Renal cortex interstitium (tissue), 15 donors: ENCODE results near the gene FAM171A1. TPM values are rescaled to one million over a fixed set of nuclear protein-coding genes. Genes with fewer than 3 reads are reported as not detected.
A peak's percentile ranks its signal among the peaks of the same experiment; 100 is the strongest.
"Not testable (repeated sequence)": the region's sequence is repeated elsewhere in the genome, so short reads cannot be mapped to it uniquely, and the experiment has no call there.

Experiments used
- DNase-seq, 11 donors: peaks; one replicate each; pipeline ENCODE4 v3.0.0-alpha.2; 2013; ENCODE audit warnings: low read depth in 9 of 11, low spot score in 4 of 11; ENCODE audit errors: extremely low read depth in 1 of 11
- long read RNA-seq, 16 experiments: transcript quantifications; one replicate each; lab custom pipeline, GENCODE V29; 2026
- polyA plus RNA-seq, 3 donors: library from polyadenylated mRNA; unstranded; fragments of 120-200 nt; gene quantifications; one replicate each; pipeline ENCODE4 v1.2.1, GENCODE V29; 2013; ENCODE audit not compliant: insufficient read length in 3 of 3

Gene FAM171A1
- 10 to 100 TPM; 83.2 to 93.3 (median 85.0) TPM for polyA plus RNA-seq
- long read RNA-seq, donor 1, transcript FAM171A1-201 (8 exons, 3,952 nt) = major isoform, 10 of 10 reads
- long read RNA-seq, donor 1, partial matches to known transcripts = 0 of 10 reads
- long read RNA-seq, donor 1, other reads (novel, unspliced or antisense) = 0 of 10 reads
- long read RNA-seq, donor 2, transcript FAM171A1-201 (8 exons, 3,952 nt) = major isoform, 11 of 11 reads
- long read RNA-seq, donor 2, partial matches to known transcripts = 0 of 11 reads
- long read RNA-seq, donor 2, other reads (novel, unspliced or antisense) = 0 of 11 reads
- long read RNA-seq, donor 3, transcript FAM171A1-201 (8 exons, 3,952 nt) = major isoform, 27 of 58 reads
- long read RNA-seq, donor 3, partial matches to known transcripts = 19 of 58 reads
- long read RNA-seq, donor 3, other reads (novel, unspliced or antisense) = 12 of 58 reads
- long read RNA-seq, donor 4, transcript FAM171A1-201 (8 exons, 3,952 nt) = major isoform, 11 of 18 reads
- long read RNA-seq, donor 4, partial matches to known transcripts = 7 of 18 reads
- long read RNA-seq, donor 4, other reads (novel, unspliced or antisense) = 0 of 18 reads
- long read RNA-seq, donor 5 = 0 reads
- long read RNA-seq, donor 6, transcript FAM171A1-201 (8 exons, 3,952 nt) = major isoform, 15 of 15 reads
- long read RNA-seq, donor 6, partial matches to known transcripts = 0 of 15 reads
- long read RNA-seq, donor 6, other reads (novel, unspliced or antisense) = 0 of 15 reads
- long read RNA-seq, donor 7, transcript FAM171A1-201 (8 exons, 3,952 nt) = major isoform, 19 of 29 reads
- long read RNA-seq, donor 7, partial matches to known transcripts = 5 of 29 reads
- long read RNA-seq, donor 7, other reads (novel, unspliced or antisense) = 5 of 29 reads
- long read RNA-seq, donor 8, transcript FAM171A1-201 (8 exons, 3,952 nt) = major isoform, 33 of 51 reads
- long read RNA-seq, donor 8, partial matches to known transcripts = 17 of 51 reads
- long read RNA-seq, donor 8, other reads (novel, unspliced or antisense) = 0 of 51 reads
- long read RNA-seq, donor 9, transcript FAM171A1-201 (8 exons, 3,952 nt) = major isoform, 13 of 23 reads
- long read RNA-seq, donor 9, partial matches to known transcripts = 10 of 23 reads
- long read RNA-seq, donor 9, other reads (novel, unspliced or antisense) = 0 of 23 reads
- long read RNA-seq, donor 10, transcript FAM171A1-201 (8 exons, 3,952 nt) = major isoform, 14 of 20 reads
- long read RNA-seq, donor 10, partial matches to known transcripts = 6 of 20 reads
- long read RNA-seq, donor 10, other reads (novel, unspliced or antisense) = 0 of 20 reads
- long read RNA-seq, donor 11, transcript FAM171A1-201 (8 exons, 3,952 nt) = major isoform, 23 of 34 reads
- long read RNA-seq, donor 11, partial matches to known transcripts = 5 of 34 reads
- long read RNA-seq, donor 11, other reads (novel, unspliced or antisense) = 6 of 34 reads
- long read RNA-seq, donor 12, transcript FAM171A1-201 (8 exons, 3,952 nt) = major isoform, 5 of 5 reads
- long read RNA-seq, donor 12, partial matches to known transcripts = 0 of 5 reads
- long read RNA-seq, donor 12, other reads (novel, unspliced or antisense) = 0 of 5 reads
- long read RNA-seq, donor 13 = 0 reads
- long read RNA-seq, donor 14, transcript FAM171A1-201 (8 exons, 3,952 nt) = major isoform, 11 of 11 reads
- long read RNA-seq, donor 14, partial matches to known transcripts = 0 of 11 reads
- long read RNA-seq, donor 14, other reads (novel, unspliced or antisense) = 0 of 11 reads
- long read RNA-seq, donor 15, transcript FAM171A1-201 (8 exons, 3,952 nt) = major isoform, 8 of 8 reads
- long read RNA-seq, donor 15, partial matches to known transcripts = 0 of 8 reads
- long read RNA-seq, donor 15, other reads (novel, unspliced or antisense) = 0 of 8 reads
- long read RNA-seq, donor 16, transcript FAM171A1-201 (8 exons, 3,952 nt) = major isoform, 42 of 105 reads
- long read RNA-seq, donor 16, partial matches to known transcripts = 45 of 105 reads
- long read RNA-seq, donor 16, other reads (novel, unspliced or antisense) = 18 of 105 reads

DNA sequence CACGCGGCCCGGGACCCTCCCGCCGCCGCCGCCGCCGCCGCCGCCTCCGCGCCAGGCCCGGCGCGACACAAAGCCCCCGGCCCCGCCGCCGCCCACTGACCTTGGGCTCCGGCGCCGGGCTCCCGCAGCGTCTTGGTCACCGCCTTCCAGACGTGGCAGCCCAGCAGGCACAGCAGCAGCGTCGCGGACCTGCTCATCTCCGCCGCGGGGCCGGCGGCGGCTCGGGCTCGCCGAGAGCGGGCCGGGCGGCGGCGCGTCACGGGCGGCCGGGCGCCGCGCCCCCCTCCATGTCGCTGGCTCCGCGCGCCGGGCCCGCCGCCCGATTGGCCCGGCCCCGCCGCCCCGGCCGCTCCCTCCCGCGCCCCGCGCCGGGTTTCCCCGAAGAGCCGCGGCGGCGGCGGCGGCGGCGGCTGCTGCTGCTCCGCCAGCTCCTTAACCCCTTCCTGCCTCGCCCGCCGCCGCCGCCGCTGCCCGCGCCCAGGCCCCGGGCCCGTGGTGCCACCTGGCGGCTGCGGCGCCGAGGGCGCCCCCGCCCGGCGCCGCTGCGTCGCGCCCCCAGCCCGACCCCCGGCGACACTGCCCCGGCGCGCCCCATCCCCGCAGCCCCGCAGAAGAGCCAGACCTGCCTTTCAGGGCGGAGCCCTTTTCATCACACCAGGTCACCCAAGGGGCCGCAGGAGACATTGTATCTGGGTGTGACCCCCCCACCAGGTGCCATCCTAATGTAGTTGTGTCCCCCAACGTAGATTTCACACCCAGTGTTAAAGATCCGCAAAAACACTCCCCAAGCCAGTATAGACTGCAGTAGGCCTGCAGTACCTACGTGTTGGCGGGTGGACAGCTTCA, at the start of gene FAM171A1:
Gene FAM171A1 (minus strand): TSS at position 434 of the 846 bp plus-strand sequence. CDS start 237 bp downstream, at position 197.
- DNase-seq = peak in 6 of 11 donors; percentile 28 to 69 (median 62)

DNA sequence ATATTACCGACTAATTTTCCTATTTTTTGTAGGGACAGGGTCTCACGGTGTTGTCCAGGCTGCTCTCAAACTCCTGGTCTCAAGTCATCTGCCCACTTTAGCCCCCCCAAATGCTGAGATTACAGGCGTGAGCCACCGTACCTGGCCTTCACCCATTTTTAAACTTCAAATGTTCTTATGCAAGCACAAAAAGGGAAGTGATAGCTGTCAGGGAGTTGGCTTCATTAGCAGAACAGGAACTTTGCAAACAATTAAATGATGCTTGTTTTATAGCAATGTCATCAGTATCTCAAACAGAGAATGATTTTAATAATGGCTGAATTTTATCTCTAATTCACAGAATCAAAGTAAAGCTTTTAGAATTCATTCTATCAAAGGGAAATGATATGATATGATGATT, 49.8 kb upstream of the FAM171A1 start:
- DNase-seq = no peak

DNA sequence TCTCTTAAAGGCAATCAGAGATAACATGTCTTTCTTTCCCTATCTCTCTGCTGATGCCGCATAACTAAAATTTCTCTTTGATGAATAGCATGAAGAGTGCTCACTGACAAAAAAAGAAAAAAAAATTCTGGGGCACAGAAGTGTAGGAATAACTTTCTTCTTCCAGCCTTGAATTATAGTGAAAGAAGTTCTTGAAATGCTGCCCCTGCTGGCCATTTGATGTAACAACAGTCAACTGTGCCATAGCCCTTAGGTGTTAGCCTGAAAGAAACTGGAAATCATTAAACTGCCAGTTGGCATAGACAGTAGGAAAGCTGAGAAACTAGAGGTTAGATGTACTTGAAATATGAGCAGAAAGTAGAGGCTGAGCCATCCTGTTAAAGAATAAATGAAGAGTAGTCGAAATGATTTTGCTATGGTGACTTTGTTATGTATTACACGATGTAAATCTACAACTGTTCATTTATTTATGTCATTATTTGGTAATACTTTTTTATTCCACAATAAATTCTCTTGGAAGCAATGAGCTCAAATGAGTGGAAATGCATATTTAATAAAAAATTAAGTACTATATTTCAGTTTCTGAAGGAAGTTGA, 48.3 kb upstream of the FAM171A1 start:
- peak in 3 of 11 donors; percentile 36 to 45 (median 42) for DNase-seq

DNA sequence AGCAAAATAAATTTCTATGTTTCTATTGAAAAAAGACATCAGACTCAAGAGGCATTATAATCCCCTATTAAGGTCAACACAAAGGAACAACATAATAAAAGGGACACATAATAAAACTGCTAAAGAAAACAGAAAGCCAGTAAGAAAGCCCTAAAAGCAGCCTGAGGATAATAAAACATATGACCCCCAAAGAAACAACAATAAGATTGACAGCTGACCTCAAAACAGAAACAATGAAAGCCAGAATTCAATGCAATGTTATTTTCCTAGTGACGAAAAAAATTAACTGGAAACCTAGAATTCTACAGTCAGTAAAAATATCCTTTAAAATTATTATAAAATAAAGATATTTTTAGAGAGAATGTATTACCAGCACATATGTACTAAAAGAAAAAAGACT, 44.9 kb upstream of the FAM171A1 start:
- DNase-seq = no peak

DNA sequence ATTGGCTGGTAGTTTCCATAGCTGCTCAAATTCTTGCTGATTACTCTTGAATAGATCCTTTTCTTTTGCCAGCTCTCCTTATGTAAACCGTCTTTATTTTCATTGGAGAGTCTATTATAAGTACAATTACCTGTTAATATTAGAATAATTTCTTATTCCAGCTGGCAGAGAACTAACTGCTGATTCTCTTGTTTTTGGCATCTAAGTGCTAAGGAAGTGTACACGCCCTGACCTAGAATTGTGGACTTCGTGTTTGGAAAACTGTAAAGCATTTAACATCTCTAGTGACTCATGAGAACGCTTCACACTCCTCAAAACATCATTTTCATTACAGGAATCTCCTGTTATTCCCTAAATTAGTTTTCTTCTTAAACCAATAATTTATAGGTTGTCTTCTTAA, 39.9 kb upstream of the FAM171A1 start:
- no peak for DNase-seq

DNA sequence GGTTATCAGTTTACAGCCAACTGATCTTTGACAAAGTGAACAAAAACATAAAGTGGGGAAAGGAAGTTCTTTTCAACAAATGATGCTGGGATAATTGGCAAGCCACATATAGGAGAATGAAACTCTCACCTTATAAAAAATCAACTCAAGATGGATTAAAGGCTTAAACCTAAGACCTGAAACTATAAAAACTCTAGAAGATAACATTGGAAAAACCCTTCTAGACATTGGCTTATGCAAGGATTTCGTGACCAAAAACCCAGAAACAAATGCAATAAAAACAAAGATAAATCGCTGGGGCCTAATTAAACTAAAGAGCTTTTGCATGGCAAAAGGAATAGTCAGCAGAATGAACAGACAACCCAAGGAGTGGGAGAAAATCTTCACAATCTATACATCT, 38.3 kb upstream of the FAM171A1 start:
- not testable (repeated sequence) for DNase-seq

DNA sequence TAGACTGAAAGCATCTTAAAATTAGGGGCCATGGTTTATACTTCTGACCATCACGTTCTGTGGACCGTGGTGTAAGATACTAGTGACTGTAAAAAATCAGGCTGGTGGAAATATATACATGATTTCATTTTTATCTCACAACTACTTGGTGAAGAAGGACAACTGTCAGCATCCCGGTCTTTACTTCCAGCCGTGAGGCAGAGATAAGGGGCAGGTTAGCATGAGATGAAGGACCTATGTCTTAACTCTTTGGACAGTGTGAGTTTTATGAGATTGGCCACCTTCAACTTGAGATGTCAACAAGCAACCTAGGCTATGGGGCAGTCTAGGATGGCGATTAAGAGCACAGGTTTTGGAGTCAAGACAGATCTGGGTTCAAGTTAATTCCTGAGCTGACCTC, 37.5 kb upstream of the FAM171A1 start:
- no peak for DNase-seq

DNA sequence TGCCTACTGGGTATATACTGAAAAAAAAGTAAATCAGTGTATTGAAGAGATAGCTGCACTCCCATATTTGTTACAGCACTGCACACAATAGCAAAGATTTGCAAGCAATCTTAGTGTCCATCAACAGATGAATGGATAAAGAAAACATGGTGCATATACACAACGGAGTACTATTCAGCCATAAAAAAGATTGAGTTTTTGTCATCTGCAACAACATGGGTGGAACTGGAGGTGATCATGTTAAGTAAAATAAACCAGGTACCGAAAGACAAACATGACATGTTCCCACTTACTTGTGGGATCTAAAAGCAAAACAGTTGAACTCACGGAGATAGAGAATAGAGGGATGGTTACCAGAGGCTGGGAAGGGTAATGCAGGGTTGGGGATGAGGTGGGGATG, 34.2 kb upstream of the FAM171A1 start:
- DNase-seq = no peak

DNA sequence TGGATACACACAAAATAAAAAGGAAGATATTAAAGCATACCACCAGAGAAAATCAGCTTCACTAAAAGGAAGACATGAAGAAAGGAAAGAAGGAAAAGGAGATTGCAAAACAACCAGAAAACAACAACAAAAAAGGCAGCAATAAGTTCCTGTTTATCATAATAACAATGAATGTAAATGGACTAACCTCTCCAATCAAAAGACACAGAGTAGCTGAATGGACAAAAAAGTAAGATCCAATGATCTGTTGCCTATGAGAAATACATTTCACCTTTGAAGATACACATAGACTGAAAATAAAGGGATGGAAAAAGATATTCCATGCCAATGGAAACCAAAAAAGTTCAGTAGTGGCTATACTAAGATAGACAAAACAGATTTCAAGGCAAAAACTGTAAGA, 30.3 kb upstream of the FAM171A1 start:
- no peak for DNase-seq

DNA sequence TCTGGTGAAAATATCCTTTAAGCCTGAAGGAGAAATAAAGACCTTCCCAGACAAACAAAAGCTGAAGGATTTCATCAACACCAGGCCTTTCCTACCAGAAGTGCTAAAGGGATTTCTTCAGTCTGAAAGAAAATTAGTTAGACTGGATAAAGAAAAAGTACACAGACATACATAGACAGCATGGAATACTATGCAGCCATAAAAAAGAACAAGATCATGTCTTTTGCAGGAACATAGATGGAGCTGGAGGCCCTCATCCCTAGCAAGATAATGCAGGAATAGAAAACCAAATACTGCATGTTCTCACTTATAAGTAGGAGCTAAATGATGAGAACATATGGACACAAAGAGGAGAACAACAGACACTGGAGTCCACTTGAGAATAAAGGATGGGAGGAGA, 29.4 kb upstream of the FAM171A1 start:
- DNase-seq = not testable (repeated sequence)

DNA sequence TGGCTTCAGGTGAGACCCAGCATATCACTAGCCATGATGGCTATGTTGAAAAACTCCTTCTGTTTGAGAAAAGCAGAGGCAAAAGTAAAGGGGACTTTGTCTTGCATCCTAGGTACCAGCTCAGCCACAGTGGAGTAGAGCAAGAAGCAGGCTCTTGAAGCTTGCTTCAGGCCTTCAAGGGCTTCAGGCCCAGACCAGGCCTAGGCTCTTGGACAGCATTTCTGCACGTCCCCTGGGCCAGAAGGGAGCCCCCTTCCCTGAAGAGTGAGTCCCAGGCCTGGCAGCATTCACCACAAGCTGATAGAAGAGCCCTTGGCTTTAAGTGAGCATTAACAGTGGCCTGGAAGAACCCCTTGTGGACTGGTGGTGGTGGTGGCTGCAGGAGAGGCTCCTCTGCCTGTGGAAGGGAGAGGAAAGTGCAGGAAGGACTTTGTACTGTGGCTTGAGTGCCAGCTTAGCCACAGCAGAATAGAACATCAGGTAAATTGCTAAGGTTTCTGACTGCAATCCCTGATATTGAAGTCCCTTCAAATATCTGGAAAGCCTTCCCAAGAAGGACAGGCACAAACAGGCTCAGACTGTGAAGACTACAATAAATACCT, 28.1 kb upstream of the FAM171A1 start:
- DNase-seq = no peak

DNA sequence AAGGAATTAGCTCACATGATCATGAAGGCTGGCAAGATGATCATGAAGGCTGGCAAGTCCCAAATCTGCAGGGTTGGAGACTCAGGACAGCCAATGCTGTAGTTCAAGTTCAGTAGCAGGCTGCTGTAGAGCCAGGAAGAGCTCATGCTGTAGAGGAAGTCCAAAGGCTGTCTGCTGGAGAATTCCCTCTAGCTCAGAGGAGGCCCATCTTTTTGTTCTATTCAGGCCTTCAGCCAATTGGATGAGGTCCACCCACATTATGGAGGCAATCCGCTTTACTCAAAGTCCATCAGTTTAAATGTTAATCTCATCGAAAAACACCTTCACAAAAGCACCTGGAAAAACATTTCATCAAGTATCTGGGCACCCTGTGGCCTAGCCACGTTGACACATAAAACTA, 24.8 kb upstream of the FAM171A1 start:
- DNase-seq = no peak

DNA sequence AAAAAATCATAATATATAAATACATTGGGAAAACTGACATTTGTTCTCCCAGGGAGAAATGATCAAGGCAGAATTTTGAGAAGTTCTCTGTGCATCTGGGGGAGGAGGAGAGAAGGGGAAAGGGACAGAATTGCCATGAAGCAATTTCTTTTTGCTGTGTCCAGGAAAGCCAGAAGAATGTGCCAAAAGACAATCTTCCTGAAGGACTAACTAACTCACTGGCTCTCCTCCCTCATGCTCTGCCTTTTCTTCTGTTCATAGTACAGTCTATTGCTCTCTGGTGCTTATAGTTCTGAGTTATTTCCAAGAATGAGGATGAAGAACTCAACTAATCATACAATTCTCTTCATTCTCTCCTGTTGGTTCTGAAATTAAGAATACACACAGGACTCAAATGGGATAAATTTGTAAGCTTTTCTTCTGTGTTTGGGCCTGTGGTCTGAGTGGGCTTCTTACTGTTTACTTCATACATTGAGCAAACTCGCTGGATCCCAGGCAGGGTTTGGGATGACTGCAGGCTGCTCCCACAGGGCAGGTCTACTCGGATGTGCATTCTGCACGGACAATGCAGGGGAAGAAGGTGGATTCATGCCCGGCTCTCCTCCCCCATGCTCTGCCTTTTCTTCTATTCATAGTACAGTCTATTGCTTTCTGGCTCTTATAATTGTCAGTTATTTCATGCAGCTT, 22.2 kb upstream of the FAM171A1 start:
- no peak for DNase-seq

DNA sequence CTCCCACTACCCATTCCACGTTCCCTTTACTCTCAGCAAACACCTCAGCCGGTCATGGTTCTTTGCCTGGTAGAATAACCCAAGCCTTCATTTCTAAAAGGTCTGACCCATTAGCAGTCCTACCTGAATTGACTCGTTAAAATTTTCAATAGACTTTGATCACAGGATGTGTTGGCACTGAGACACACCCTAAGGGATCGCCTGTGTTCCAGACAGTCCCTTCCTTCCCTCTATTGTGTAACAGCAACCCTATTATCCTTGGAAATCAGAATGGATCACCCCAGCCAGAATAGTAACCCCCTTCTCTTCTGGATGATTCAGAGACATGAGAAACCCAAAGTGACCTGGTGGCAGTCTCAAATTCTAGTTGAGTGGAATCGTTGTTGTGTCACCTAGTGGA, 20.4 kb upstream of the FAM171A1 start:
- no peak for DNase-seq

DNA sequence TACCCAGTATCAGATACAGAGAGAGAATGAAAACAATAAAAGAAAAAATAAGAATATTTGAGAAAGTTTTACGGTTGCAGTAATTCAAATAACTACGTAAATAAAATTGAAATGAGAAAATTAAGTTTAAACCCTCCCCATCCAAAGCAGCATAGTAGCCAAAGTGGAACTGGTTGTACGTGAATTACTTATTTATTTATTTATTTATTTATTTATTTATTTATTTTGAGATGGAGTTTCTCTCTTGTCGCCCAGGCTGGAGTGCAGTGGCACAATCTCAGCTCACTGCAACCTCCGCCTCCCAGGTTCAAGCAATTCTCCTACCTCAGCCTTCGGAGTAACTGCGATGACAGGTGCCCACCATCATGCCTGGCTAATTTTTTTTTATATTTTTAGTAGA, 17.1 kb upstream of the FAM171A1 start:
- DNase-seq = not testable (repeated sequence)

DNA sequence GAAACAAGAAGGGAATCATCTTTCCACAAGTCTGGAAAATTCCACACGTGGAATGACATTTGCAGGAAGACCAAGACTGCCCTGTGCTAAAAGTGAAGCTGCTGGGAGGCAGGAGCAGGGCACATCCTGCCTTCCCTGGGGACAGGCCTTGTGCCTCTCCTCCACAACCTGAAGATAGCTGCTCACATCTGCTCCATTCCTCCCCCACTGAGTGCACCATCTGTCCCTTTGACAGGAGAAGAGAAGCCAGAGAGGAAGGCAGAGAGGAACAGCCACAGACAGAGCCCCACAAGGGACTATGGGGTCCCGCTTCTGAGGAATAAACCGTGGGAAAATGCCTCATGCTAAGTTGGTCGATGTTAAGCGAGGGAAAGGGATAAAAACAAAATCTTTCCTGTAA, 15.9 kb upstream of the FAM171A1 start:
- DNase-seq = no peak
